Neuronal stem cell (in vitro differentiated cells): Measurements from ENCODE around the gene CYSRT1.

Source experiments
- DNase-seq: peaks from one replicate; pipeline ENCODE4 v3.0.0-alpha.2; 2013; ENCODE audit warnings: low spot score
- H2AFZ ChIP-seq: one replicate; pipeline ENCODE4 v1.6.1; 2013; ENCODE audit warnings: mild to moderate bottlenecking, low read length, inconsistent platforms
- H2AK5ac ChIP-seq: 2 replicates; pipeline ENCODE4 v1.6.1; 2013; ENCODE audit warnings: low read depth, mild to moderate bottlenecking, inconsistent platforms, low read length, moderate library complexity, mixed read lengths
- H2BK120ac ChIP-seq: 2 replicates; pipeline ENCODE4 v1.6.1; 2013; ENCODE audit warnings: low read depth, mild to moderate bottlenecking, inconsistent platforms, low read length, moderate library complexity, mixed read lengths
- H2BK12ac ChIP-seq: one replicate; pipeline ENCODE4 v1.6.1; 2013; ENCODE audit warnings: low read length, inconsistent platforms
- H2BK15ac ChIP-seq: 2 replicates; pipeline ENCODE4 v1.6.1; 2013; ENCODE audit warnings: mild to moderate bottlenecking, low read length, inconsistent platforms, mixed read lengths
- H2BK5ac ChIP-seq: one replicate; pipeline ENCODE4 v1.6.1; 2013; ENCODE audit warnings: inconsistent platforms, mild to moderate bottlenecking, low read length, moderate library complexity
- H3K14ac ChIP-seq: one replicate; pipeline ENCODE4 v1.6.1; 2013; ENCODE audit warnings: low read length, inconsistent platforms
- H3K18ac ChIP-seq: 2 replicates; pipeline ENCODE4 v1.6.1; 2013; ENCODE audit warnings: low read length, inconsistent platforms
- H3K23ac ChIP-seq: 2 replicates; pipeline ENCODE4 v1.6.1; 2013; ENCODE audit warnings: low read depth, mild to moderate bottlenecking, mixed read lengths, low read length, inconsistent platforms; ENCODE audit not compliant: poor library complexity
- H3K27ac ChIP-seq: replicated peaks from 3 replicates; pipeline ENCODE4 v1.5.1; 2013; ENCODE audit warnings: low read length, inconsistent platforms
- H3K27me3 ChIP-seq, 3 experiments: 2 replicates each; pipeline ENCODE4 v1.6.1; 2013; ENCODE audit warnings: low read length in 3 of 3, mild to moderate bottlenecking in 2 of 3, inconsistent platforms in 1 of 3, low read depth in 1 of 3, mixed read lengths in 1 of 3, moderate library complexity in 1 of 3; ENCODE audit not compliant: control insufficient read depth in 3 of 3, insufficient read depth in 3 of 3
- H3K36me3 ChIP-seq, 2 donors: replicated peaks in 1 of 2; 2 replicates each; pipeline ENCODE4 v1.6.1; 2013; ENCODE audit warnings: low read length in 2 of 2; ENCODE audit not compliant: control insufficient read depth in 2 of 2, insufficient read depth in 2 of 2
- H3K4ac ChIP-seq: 2 replicates; pipeline ENCODE4 v1.6.1; 2013; ENCODE audit warnings: inconsistent platforms, mild to moderate bottlenecking, low read length, moderate library complexity
- H3K4me1 ChIP-seq, 2 donors: 1 replicate in 1 of 2; 2 replicates in 1 of 2; pipeline ENCODE4 v1.6.1; 2013; ENCODE audit warnings: low read length in 2 of 2, low read depth in 1 of 2; ENCODE audit not compliant: control insufficient read depth in 2 of 2, insufficient read depth in 1 of 2
- H3K4me2 ChIP-seq: one replicate; pipeline ENCODE4 v1.6.1; 2013; ENCODE audit warnings: mild to moderate bottlenecking, low read length, inconsistent platforms; ENCODE audit not compliant: insufficient read depth, poor library complexity, severe bottlenecking
- H3K4me3 ChIP-seq, 2 donors: 2 replicates each; pipeline ENCODE4 v1.5.1; 2013; ENCODE audit warnings: low read length in 2 of 2, mild to moderate bottlenecking in 2 of 2, inconsistent platforms in 1 of 2, moderate library complexity in 1 of 2
- H3K79me1 ChIP-seq: one replicate; pipeline ENCODE4 v1.6.1; 2013; ENCODE audit warnings: low read depth, mild to moderate bottlenecking, inconsistent platforms, low read length, moderate library complexity
- H3K9ac ChIP-seq: one replicate; pipeline ENCODE4 v1.6.1; 2013; ENCODE audit warnings: mild to moderate bottlenecking, low read depth, low read length, inconsistent platforms; ENCODE audit not compliant: poor library complexity
- H3K9me3 ChIP-seq, 2 donors: replicated peaks in 1 of 2; 2 replicates each; pipeline versions ENCODE3 to v1.6.1; 2013; ENCODE audit warnings: low read length in 2 of 2, mild to moderate bottlenecking in 2 of 2, inconsistent platforms in 1 of 2, low read depth in 1 of 2, mixed read lengths in 1 of 2, moderate library complexity in 1 of 2; ENCODE audit not compliant: control insufficient read depth in 2 of 2, insufficient read depth in 1 of 2
- H4K8ac ChIP-seq: one replicate; pipeline ENCODE4 v1.6.1; 2013; ENCODE audit warnings: low read depth, mild to moderate bottlenecking, inconsistent platforms, low read length, moderate library complexity
- H4K91ac ChIP-seq: one replicate; pipeline ENCODE4 v1.6.1; 2013; ENCODE audit warnings: low read length, low read depth, mild to moderate bottlenecking, inconsistent platforms; ENCODE audit not compliant: poor library complexity
- WGBS, 2 donors: extraction: QIAGEN DNeasy Blood & Tissue Kit; methylation state at CpG; one replicate each; pipeline ENCODE4 v1.1.7; 2013; ENCODE audit warnings: missing lambda C conversion rate in 2 of 2, mixed read lengths in 1 of 2; ENCODE audit not compliant: insufficient read length in 2 of 2, insufficient replicate concordance in 1 of 2; ENCODE audit errors: extremely low coverage in 2 of 2; 5-methylcytosine and 5-hydroxymethylcytosine counted together

The CYSRT1 gene

GRCh38 chr9:137185921-137186320, 39.1 kb upstream of the CYSRT1 start:
- Histone ChIP-seq H2BK12ac (no peak overlapping the region), H2BK15ac (no peak overlapping the region), H3K18ac (no peak overlapping the region), H2BK5ac (no peak overlapping the region), H2AFZ (no peak overlapping the region), H4K8ac (no peak overlapping the region), H3K4me2 (no peak overlapping the region), H3K27ac (no peak overlapping the region), H3K4ac (no peak overlapping the region), H3K4me1 (peaks cover 12 to 17% of the 10 kb centered on the region in 2 donors), H3K9me3 (no peaks in the 10 kb centered on the region), H3K36me3 (peaks cover 35 to 68% of the 10 kb centered on the region in 2 donors), H3K4me3 (no peak overlapping the region), H2BK120ac (no peak overlapping the region), H3K9ac (no peak overlapping the region), H3K79me1 (peaks cover 28% of the 10 kb centered on the region), H3K23ac (peak overlapping the region; percentile 65), H3K14ac (no peak overlapping the region), H4K91ac (no peak overlapping the region), H3K27me3 (peaks cover 0 to 2% (median 0%) of the 10 kb centered on the region in 3 experiments), H2AK5ac (no peak overlapping the region)
- DNase-seq = no peak
- WGBS, 2 donors = no CpG with 5 or more reads among the region's 19 CpGs

- H3K4me1 ChIP-seq = peaks cover 12 to 17% of the 10 kb centered on the region in 2 donors
- H2BK12ac ChIP-seq = no peak overlapping the region
- H2AFZ ChIP-seq = no peak overlapping the region
- peak overlapping the region; percentile 65 for H3K23ac ChIP-seq
- no peak overlapping the region for H2BK120ac ChIP-seq
- no peak overlapping the region for H3K27ac ChIP-seq
- H2BK5ac ChIP-seq = no peak overlapping the region
- no peak overlapping the region for H4K91ac ChIP-seq
- WGBS, 2 donors = no CpG with 5 or more reads among the region's 6 CpGs
- H3K4me2 ChIP-seq = no peak overlapping the region
- H2AK5ac ChIP-seq = no peak overlapping the region
- H3K27me3 ChIP-seq = peaks cover 0 to 2% (median 0%) of the 10 kb centered on the region in 3 experiments
- no peak overlapping the region for H2BK15ac ChIP-seq
- H3K4ac ChIP-seq = no peak overlapping the region
- H3K36me3 ChIP-seq = peaks cover 33 to 68% of the 10 kb centered on the region in 2 donors
- H3K9me3 ChIP-seq = no peaks in the 10 kb centered on the region
- no peak overlapping the region for H3K18ac ChIP-seq
- peak overlapping the region; percentile 21 for H3K9ac ChIP-seq
- H3K79me1 ChIP-seq = peaks cover 27% of the 10 kb centered on the region
- no peak overlapping the region for H4K8ac ChIP-seq
- H3K4me3 ChIP-seq = peak overlapping the region in 1 of 2 donors; percentile 100
- H3K14ac ChIP-seq = no peak overlapping the region
- DNase-seq = no peak
Measured at GRCh38 chr9:137186385-137186784, 38.6 kb upstream of the CYSRT1 start.

DNA sequence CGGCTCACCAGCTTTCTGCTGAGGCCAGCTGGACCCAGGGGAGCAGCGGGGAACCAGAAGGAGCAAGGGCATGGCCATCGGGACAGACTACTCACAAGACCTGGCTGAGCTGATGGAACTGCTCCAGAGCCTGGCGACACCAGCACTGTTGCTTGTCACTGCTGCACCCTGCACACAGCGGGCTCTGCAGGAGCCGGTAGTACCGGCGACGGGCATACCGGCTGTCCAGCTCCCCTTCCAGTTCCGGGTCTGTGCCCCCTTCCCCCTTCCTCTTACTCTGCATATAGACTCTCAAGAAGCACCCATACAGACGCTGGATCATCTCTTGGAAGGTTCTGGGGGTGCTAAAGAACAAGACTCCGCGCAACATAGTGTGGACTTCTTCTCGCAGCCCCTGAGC, 37.6 kb upstream of the CYSRT1 start:
- peak overlapping the region; percentile 99 to 100 for H3K4me3 ChIP-seq
- H3K23ac ChIP-seq = no peak overlapping the region
- H2AK5ac ChIP-seq = no peak overlapping the region
- DNase-seq = no peak
- H3K27me3 ChIP-seq = peaks cover 0 to 2% (median 0%) of the 10 kb centered on the region in 3 experiments
- H3K27ac ChIP-seq = no peak overlapping the region
- no peak overlapping the region for H4K8ac ChIP-seq
- H3K18ac ChIP-seq = no peak overlapping the region
- H3K14ac ChIP-seq = no peak overlapping the region
- peaks cover 12 to 17% of the 10 kb centered on the region in 2 donors for H3K4me1 ChIP-seq
- no CpG with 5 or more reads among the region's 15 CpGs for WGBS, 2 donors
- H3K36me3 ChIP-seq = peaks cover 30 to 72% of the 10 kb centered on the region in 2 donors
- no peak overlapping the region for H4K91ac ChIP-seq
- H3K9me3 ChIP-seq = peaks cover 0 to 1% of the 10 kb centered on the region in 2 donors
- H2BK12ac ChIP-seq = no peak overlapping the region
- H3K79me1 ChIP-seq = peaks cover 27% of the 10 kb centered on the region
- no peak overlapping the region for H2AFZ ChIP-seq
- no peak overlapping the region for H3K9ac ChIP-seq
- H3K4me2 ChIP-seq = peak overlapping the region; percentile 94
- no peak overlapping the region for H2BK120ac ChIP-seq
- no peak overlapping the region for H2BK15ac ChIP-seq
- H2BK5ac ChIP-seq = no peak overlapping the region
- H3K4ac ChIP-seq = no peak overlapping the region

DNA sequence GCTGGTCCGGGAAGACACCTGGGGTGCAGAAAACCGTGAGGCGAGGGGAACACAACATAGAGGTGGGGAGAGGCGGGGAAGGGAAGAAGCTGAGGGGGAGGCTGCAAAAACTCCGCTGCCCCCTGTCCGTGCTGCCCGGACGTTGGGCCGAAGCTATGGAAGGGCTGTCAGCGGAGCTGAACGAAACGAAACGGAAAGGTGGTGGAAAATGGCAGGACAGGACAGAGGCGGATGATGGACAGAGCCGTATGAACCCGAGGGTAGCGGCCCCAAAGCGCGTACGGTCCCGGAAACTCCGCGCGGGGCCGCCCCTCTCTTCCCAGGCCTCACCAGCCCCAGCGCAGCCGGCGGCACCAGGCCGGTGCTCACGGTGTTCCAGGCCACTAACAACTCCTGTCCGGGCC, 36.9 kb upstream of the CYSRT1 start:
- H3K9me3 ChIP-seq = peaks cover 0 to 1% of the 10 kb centered on the region in 2 donors
- no peak overlapping the region for H2BK120ac ChIP-seq
- H4K91ac ChIP-seq = no peak overlapping the region
- H2AFZ ChIP-seq = peak overlapping the region; percentile 95
- no CpG with 5 or more reads among the region's 31 CpGs for WGBS, 2 donors
- H2BK15ac ChIP-seq = no peak overlapping the region
- H3K27ac ChIP-seq = no peak overlapping the region
- H2BK12ac ChIP-seq = no peak overlapping the region
- peak overlapping the region; percentile 93 for H2AK5ac ChIP-seq
- H4K8ac ChIP-seq = peak overlapping the region; percentile 98
- H3K79me1 ChIP-seq = peaks cover 28% of the 10 kb centered on the region
- peak overlapping the region; percentile 82 for H3K14ac ChIP-seq
- no peak for DNase-seq
- H3K4ac ChIP-seq = peak overlapping the region; percentile 78
- H3K18ac ChIP-seq = peak overlapping the region; percentile 89
- peak overlapping the region; percentile 99 to 100 for H3K4me3 ChIP-seq
- H3K27me3 ChIP-seq = peaks cover 0 to 2% (median 0%) of the 10 kb centered on the region in 3 experiments
- peaks cover 24 to 67% of the 10 kb centered on the region in 2 donors for H3K36me3 ChIP-seq
- peak overlapping the region; percentile 78 for H2BK5ac ChIP-seq
- H3K23ac ChIP-seq = peak overlapping the region; percentile 95
- peak overlapping the region; percentile 94 for H3K4me2 ChIP-seq
- H3K9ac ChIP-seq = peak overlapping the region; percentile 95
- peaks cover 12 to 17% of the 10 kb centered on the region in 2 donors for H3K4me1 ChIP-seq
